ENCODE data around the gene SECISBP2L. TPM values are rescaled to one million over a fixed set of nuclear protein-coding genes. Genes with fewer than 3 reads are reported as not detected.

SECISBP2L gene
- total and polyA plus RNA-seq, 2 donors (not counting 3 experiments of a cell fraction or from before 2014, with no cell fraction given), result 23.1 to 52.3 TPM

GRCh38 chr15:48967336-48967735 is 78.9 kb downstream of the SECISBP2L start:
- no peak overlapping the region for H3K4me2 ChIP-seq (ENCODE audit: insufficient read depth, low read length)
- no peak for TF ChIP-seq EZH2 (IDR thresholded peaks at IDR 0.05; ENCODE audit: borderline replicate concordance, low read depth, low read length, severe bottlenecking)
- no peak for TF ChIP-seq MAX (IDR thresholded peaks at IDR 0.05; ENCODE audit: insufficient read depth, insufficient read length)
- TF ChIP-seq CTCF (IDR thresholded peaks at IDR 0.05; ENCODE audit: extremely low read depth in 1 of 2, insufficient read depth in 1 of 2, low read depth in 1 of 2, low read length in 2 of 2), result no peak
- TF ChIP-seq FOS (IDR thresholded peaks at IDR 0.05; ENCODE audit: borderline replicate concordance, insufficient read depth, low read length), result no peak
- no peak for TF ChIP-seq JUN (IDR thresholded peaks at IDR 0.05; ENCODE audit: borderline replicate concordance, insufficient read depth, insufficient read length, low read depth)
- TF ChIP-seq MYC (IDR thresholded peaks at IDR 0.05; ENCODE audit: low read depth, low read length), result no peak
- no peak for TF ChIP-seq GATA2 (IDR thresholded peaks at IDR 0.05; ENCODE audit: insufficient read depth, insufficient read length, low read depth, low read length)
- no peak for TF ChIP-seq POLR2AphosphoS5 (IDR thresholded peaks at IDR 0.05; ENCODE audit: insufficient read depth, low read depth, low read length)
- TF ChIP-seq POLR2A (IDR thresholded peaks at IDR 0.05; ENCODE audit: low read depth, low read length), result no peak

More at GRCh38 chr15:48967336-48967735, 78.9 kb downstream of the SECISBP2L start:
- Histone ChIP-seq H3K36me3 (ENCODE audit: control insufficient read depth in 2 of 2, extremely low read depth in 1 of 2, insufficient read depth in 2 of 2, low read length in 2 of 2) (no peaks in the 10 kb centered on the region), H3K9ac (replicated peaks; ENCODE audit: extremely low read depth, insufficient read depth, low read length) (no peak overlapping the region), H3K4me1 (ENCODE audit: control insufficient read depth, extremely low read depth, insufficient read depth, low read length) (peaks cover 8% of the 10 kb centered on the region), H4K20me1 (replicated peaks; ENCODE audit: control insufficient read depth, extremely low read depth, insufficient read depth, low read length) (no peaks in the 10 kb centered on the region), H3K9me3 (replicated peaks; ENCODE audit: control insufficient read depth, insufficient read depth, low read length) (no peaks in the 10 kb centered on the region), H3K27ac (ENCODE audit: insufficient read depth, low read depth, low read length) (no peak overlapping the region), H2AFZ (ENCODE audit: low read depth, low read length) (no peak overlapping the region), H3K79me2 (ENCODE audit: control insufficient read depth, insufficient read depth, low read length) (no peaks in the 10 kb centered on the region), H3K27me3 (ENCODE audit: control insufficient read depth in 2 of 2, insufficient read depth in 2 of 2, low read length in 2 of 2) (peaks cover 10 to 17% of the 10 kb centered on the region in 2 experiments), H3K4me3 (replicated peaks in 1 of 3; ENCODE audit: insufficient read depth in 1 of 3, low read depth in 1 of 3, low read length in 3 of 3) (no peak overlapping the region), H3K9me1 (replicated peaks; ENCODE audit: control insufficient read depth, extremely low read depth, insufficient read depth, low read length) (no peaks in the 10 kb centered on the region)
- intact Hi-C loops (cut with micrococcal nuclease), result no loop called here
- no peak for DNase-seq (ENCODE audit: low read depth, low spot score)
- FAIRE-seq, result no peak
- dilution Hi-C loops (cut with MboI; ENCODE audit: extremely low pct_ligation_motif_present, low sequenced_read_pairs), result no loop called here
- ChIA-PET POLR2A (no interaction called here), CTCF (interaction anchor here (6.0 kb wide), 1 partner anchor 8 kb away, joined by 86 read pairs; no protein-coding TSS in a partner anchor)
- no TSS peak for BruUV-seq (replicated peaks)

Measured in endothelial cell of umbilical vein (primary cell).